GM23338 (cell line): ENCODE data around the gene OR10P1. TPM values are rescaled to one million over a fixed set of nuclear protein-coding genes. Genes with fewer than 3 reads are reported as not detected.

Source experiments
- ATAC-seq: fragments of 200-7000 bp; cut with Tn5 transposase; 3 replicates; pipeline ENCODE4 v1.9.1; 2020
- DNase-seq: peaks from one replicate; pipeline ENCODE4 v3.0.0-alpha.2; 2015; ENCODE audit warnings: low spot score
- H2AFZ ChIP-seq: fragments of 200-600 bp; sonication (generic); 2 replicates; pipeline ENCODE4 v1.8.0; 2016; ENCODE audit warnings: antibody characterized with exemption, mild to moderate bottlenecking, moderate library complexity
- H3F3A ChIP-seq: fragments of 200-600 bp; sonication (generic); replicated peaks from 2 replicates; pipeline ENCODE4 v1.8.0; 2017; ENCODE audit warnings: antibody characterized with exemption, mixed run types, low read depth
- H3K27ac ChIP-seq: fragments of 200-600 bp; sonication (generic); 2 replicates; pipeline ENCODE4 v1.6.1; 2016; ENCODE audit warnings: low read depth
- H3K27me3 ChIP-seq: fragments of 200-600 bp; sonication (generic); 2 replicates; pipeline ENCODE4 v1.8.0; 2016; ENCODE audit warnings: mild to moderate bottlenecking, mixed run types, moderate library complexity; ENCODE audit not compliant: insufficient read depth
- H3K36me3 ChIP-seq: fragments of 200-600 bp; sonication (generic); 2 replicates; pipeline ENCODE4 v1.8.0; 2016; ENCODE audit warnings: mild to moderate bottlenecking; ENCODE audit not compliant: insufficient read depth
- H3K4me1 ChIP-seq: fragments of 200-600 bp; sonication (generic); 2 replicates; pipeline ENCODE4 v1.8.0; 2016; ENCODE audit warnings: mild to moderate bottlenecking, moderate library complexity; ENCODE audit not compliant: insufficient read depth
- H3K4me2 ChIP-seq: fragments of 200-600 bp; sonication (generic); 2 replicates; pipeline ENCODE4 v1.7.1; 2017; ENCODE audit warnings: mixed run types
- H3K4me3 ChIP-seq: fragments of 200-600 bp; sonication (generic); 2 replicates; pipeline ENCODE4 v1.6.1; 2016; ENCODE audit warnings: mixed run types
- H3K79me2 ChIP-seq: fragments of 200-600 bp; sonication (generic); replicated peaks from 2 replicates; pipeline ENCODE4 v1.8.0; 2017; ENCODE audit warnings: mild to moderate bottlenecking; ENCODE audit not compliant: insufficient read depth
- H3K9me2 ChIP-seq: fragments of 200-600 bp; sonication (generic); 2 replicates; pipeline ENCODE4 v1.8.0; 2017; ENCODE audit not compliant: insufficient read depth
- H4K20me1 ChIP-seq: fragments of 200-600 bp; sonication (generic); replicated peaks from 2 replicates; pipeline ENCODE4 v1.8.0; 2017; ENCODE audit warnings: mild to moderate bottlenecking; ENCODE audit not compliant: insufficient read depth
- H3K27ac Mint-ChIP-seq: 2 replicates; pipeline ENCODE4 v1.8.0; 2020; ENCODE audit warnings: inconsistent platforms, mild to moderate bottlenecking, moderate library complexity, mixed read lengths
- H3K27me3 Mint-ChIP-seq: 3 replicates; pipeline ENCODE4 v1.8.0; 2022; ENCODE audit warnings: low read depth, mild to moderate bottlenecking, moderate library complexity, mixed read lengths, inconsistent platforms; ENCODE audit not compliant: insufficient read depth, poor library complexity
- H3K36me3 Mint-ChIP-seq: 3 replicates; pipeline ENCODE4 v1.8.0; 2021; ENCODE audit warnings: low read depth, mild to moderate bottlenecking, inconsistent platforms, moderate library complexity, mixed read lengths
- H3K4me1 Mint-ChIP-seq: 3 replicates; pipeline ENCODE4 v1.8.0; 2020; ENCODE audit warnings: mild to moderate bottlenecking, inconsistent platforms, mixed read lengths
- H3K4me3 Mint-ChIP-seq: 3 replicates; pipeline ENCODE4 v1.8.0; 2021; ENCODE audit warnings: moderate library complexity, mild to moderate bottlenecking, inconsistent platforms, mixed read lengths
- H3K9me3 Mint-ChIP-seq: 3 replicates; pipeline ENCODE4 v1.8.0; 2020; ENCODE audit warnings: moderate library complexity, mild to moderate bottlenecking, inconsistent platforms, mixed read lengths
- EZH2phosphoT487 ChIP-seq: fragments of 200-600 bp; sonication (generic); IDR thresholded peaks from one replicate; pipeline ENCODE4 v1.8.1; 2018; ENCODE audit warnings: antibody characterized with exemption; ENCODE audit not compliant: unreplicated experiment
- POLR2AphosphoS5 ChIP-seq: IDR thresholded peaks from 2 replicates; pipeline ENCODE4 v1.6.1; 2016; ENCODE audit warnings: antibody characterized with exemption, low read depth
- ZNF114 ChIP-seq: fragments of 250-450 bp; sonication (Bioruptor Pico); IDR thresholded peaks from 2 replicates; pipeline ENCODE4 v1.5.0; 2020; ENCODE audit warnings: mild to moderate bottlenecking, moderate library complexity
- ZNF331 ChIP-seq: fragments of 250-450 bp; sonication (Bioruptor Pico); IDR thresholded peaks from 2 replicates; pipeline ENCODE4 v1.5.0; 2020; ENCODE audit warnings: low read depth, mild to moderate bottlenecking, moderate library complexity
- polyA plus RNA-seq: library from polyadenylated mRNA; unstranded; fragments of >200 nt; fragmentation: Nextera tagmentation; extraction: Ambion mirVana; gene quantifications from 2 replicates; pipeline ENCODE4 v1.2.1, GENCODE V29; 2016
- total RNA-seq: library from RNA; depleted of rRNA; stranded (reverse); fragments of >200 nt; shearing (Covaris generic); gene quantifications from 2 replicates; pipeline ENCODE4 v1.2.3, GENCODE V29; 2014
- TF ChIP-seq, protein P1 (sequence below): IDR thresholded peaks from one replicate; pipeline ENCODE4 v1.6.1; 2018; ENCODE audit warnings: antibody characterized with exemption; ENCODE audit not compliant: unreplicated experiment
- TF ChIP-seq, protein P2 (sequence below), 2 experiments: fragments of 200-600 bp in 1 of 2; sonication (generic) in 1 of 2; conservative IDR thresholded peaks; 2 replicates each; pipeline versions ENCODE4 v1.5.1 to v1.6.1; 2016 to 2017; ENCODE audit warnings: antibody characterized with exemption in 2 of 2, low read depth in 2 of 2, mild to moderate bottlenecking in 2 of 2, moderate library complexity in 1 of 2
- TF ChIP-seq, protein P3 (sequence below): fragments of 250-450 bp; sonication (Bioruptor Pico); IDR thresholded peaks from 2 replicates; pipeline ENCODE4 v1.5.0; 2020; ENCODE audit warnings: mild to moderate bottlenecking, moderate library complexity

The OR10P1 gene
- total and polyA plus RNA-seq, 2 experiments from 2014 or later = not detected

DNA sequence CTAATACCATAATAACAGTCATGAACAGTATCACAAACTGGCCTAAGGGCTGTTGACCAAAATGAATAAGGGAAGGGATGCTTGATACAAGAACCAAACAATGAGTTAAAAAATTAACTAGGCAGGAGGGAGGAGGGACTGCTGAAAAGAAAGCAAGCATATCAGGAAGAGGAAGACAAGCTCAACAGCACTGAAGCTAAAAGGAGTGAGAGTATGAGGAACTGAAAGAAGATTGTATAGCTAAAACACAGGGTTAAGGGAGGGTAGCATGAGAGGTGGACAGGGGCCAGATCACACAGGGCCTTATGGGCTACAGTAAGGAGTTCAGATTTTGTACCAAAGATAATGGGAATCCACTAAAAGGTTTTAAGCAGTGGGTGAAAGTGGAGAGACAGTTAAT lies 36.9 kb downstream of the OR10P1 start:
- Histone ChIP-seq H3K27me3 (no peaks in the 10 kb centered on the region), H4K20me1 (no peaks in the 10 kb centered on the region), H3K79me2 (no peaks in the 10 kb centered on the region), H3F3A (no peaks in the 10 kb centered on the region), H3K4me3 (no peak overlapping the region), H2AFZ (no peak overlapping the region), H3K4me2 (no peak overlapping the region), H3K27ac (no peak overlapping the region), H3K4me1 (no peaks in the 10 kb centered on the region), H3K9me2 (no peaks in the 10 kb centered on the region), H3K36me3 (no peaks in the 10 kb centered on the region)
- Mint-ChIP-seq H3K27me3 (peaks cover 2% of the 10 kb centered on the region), H3K4me3 (no peak overlapping the region), H3K9me3 (no peaks in the 10 kb centered on the region), H3K27ac (no peak overlapping the region), H3K36me3 (no peaks in the 10 kb centered on the region), H3K4me1 (no peaks in the 10 kb centered on the region)
- no peak for ATAC-seq
- TF ChIP-seq ZNF331 (CRISPR knock-in tag) (no peak), POLR2AphosphoS5 (no peak), ZNF114 (CRISPR knock-in tag) (no peak)
- TF ChIP-seq, protein P1, sequence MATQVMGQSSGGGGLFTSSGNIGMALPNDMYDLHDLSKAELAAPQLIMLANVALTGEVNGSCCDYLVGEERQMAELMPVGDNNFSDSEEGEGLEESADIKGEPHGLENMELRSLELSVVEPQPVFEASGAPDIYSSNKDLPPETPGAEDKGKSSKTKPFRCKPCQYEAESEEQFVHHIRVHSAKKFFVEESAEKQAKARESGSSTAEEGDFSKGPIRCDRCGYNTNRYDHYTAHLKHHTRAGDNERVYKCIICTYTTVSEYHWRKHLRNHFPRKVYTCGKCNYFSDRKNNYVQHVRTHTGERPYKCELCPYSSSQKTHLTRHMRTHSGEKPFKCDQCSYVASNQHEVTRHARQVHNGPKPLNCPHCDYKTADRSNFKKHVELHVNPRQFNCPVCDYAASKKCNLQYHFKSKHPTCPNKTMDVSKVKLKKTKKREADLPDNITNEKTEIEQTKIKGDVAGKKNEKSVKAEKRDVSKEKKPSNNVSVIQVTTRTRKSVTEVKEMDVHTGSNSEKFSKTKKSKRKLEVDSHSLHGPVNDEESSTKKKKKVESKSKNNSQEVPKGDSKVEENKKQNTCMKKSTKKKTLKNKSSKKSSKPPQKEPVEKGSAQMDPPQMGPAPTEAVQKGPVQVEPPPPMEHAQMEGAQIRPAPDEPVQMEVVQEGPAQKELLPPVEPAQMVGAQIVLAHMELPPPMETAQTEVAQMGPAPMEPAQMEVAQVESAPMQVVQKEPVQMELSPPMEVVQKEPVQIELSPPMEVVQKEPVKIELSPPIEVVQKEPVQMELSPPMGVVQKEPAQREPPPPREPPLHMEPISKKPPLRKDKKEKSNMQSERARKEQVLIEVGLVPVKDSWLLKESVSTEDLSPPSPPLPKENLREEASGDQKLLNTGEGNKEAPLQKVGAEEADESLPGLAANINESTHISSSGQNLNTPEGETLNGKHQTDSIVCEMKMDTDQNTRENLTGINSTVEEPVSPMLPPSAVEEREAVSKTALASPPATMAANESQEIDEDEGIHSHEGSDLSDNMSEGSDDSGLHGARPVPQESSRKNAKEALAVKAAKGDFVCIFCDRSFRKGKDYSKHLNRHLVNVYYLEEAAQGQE = no peak
- TF ChIP-seq, protein P2, sequence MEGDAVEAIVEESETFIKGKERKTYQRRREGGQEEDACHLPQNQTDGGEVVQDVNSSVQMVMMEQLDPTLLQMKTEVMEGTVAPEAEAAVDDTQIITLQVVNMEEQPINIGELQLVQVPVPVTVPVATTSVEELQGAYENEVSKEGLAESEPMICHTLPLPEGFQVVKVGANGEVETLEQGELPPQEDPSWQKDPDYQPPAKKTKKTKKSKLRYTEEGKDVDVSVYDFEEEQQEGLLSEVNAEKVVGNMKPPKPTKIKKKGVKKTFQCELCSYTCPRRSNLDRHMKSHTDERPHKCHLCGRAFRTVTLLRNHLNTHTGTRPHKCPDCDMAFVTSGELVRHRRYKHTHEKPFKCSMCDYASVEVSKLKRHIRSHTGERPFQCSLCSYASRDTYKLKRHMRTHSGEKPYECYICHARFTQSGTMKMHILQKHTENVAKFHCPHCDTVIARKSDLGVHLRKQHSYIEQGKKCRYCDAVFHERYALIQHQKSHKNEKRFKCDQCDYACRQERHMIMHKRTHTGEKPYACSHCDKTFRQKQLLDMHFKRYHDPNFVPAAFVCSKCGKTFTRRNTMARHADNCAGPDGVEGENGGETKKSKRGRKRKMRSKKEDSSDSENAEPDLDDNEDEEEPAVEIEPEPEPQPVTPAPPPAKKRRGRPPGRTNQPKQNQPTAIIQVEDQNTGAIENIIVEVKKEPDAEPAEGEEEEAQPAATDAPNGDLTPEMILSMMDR (conservative IDR thresholded peaks at IDR 0.05; ENCODE audit: low read depth in 2 of 2) = no peak
- DNase-seq = no peak

DNA sequence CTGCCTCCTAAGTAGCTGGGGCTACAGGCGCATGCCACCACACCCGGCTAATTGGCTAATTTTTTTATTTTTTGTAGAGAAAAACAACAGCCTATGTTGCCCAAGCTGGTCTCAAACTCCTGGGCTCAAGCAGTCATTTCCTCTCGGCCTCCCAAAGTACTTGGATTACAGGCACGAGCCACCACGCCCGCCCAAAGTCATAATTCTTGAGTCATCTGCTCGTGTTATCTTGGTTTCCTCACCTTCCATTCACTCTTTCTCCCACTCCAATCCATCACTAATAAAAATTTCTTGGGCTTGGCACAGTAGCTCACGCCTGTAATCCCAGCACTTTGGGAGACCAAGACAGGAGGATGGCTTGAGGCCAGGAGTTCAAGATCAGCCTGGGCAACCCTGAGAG lies 39.0 kb downstream of the OR10P1 start:
- no peak overlapping the region for H3K4me3 Mint-ChIP-seq
- H3K27ac Mint-ChIP-seq = no peak overlapping the region
- Histone ChIP-seq H3K79me2 (no peaks in the 10 kb centered on the region), H3K27ac (no peak overlapping the region), H3K4me2 (no peak overlapping the region), H3K36me3 (no peaks in the 10 kb centered on the region), H3K4me3 (no peak overlapping the region), H2AFZ (no peak overlapping the region), H3F3A (no peaks in the 10 kb centered on the region), H3K4me1 (no peaks in the 10 kb centered on the region), H3K27me3 (no peaks in the 10 kb centered on the region), H4K20me1 (no peaks in the 10 kb centered on the region), H3K9me2 (no peaks in the 10 kb centered on the region)
- H3K4me1 Mint-ChIP-seq = no peaks in the 10 kb centered on the region; the same call in 2 of the 3 replicates
- no peak for ATAC-seq
- no peaks in the 10 kb centered on the region for H3K9me3 Mint-ChIP-seq
- H3K36me3 Mint-ChIP-seq = no peaks in the 10 kb centered on the region
- H3K27me3 Mint-ChIP-seq = peaks cover 2% of the 10 kb centered on the region
- no peak for DNase-seq
- TF ChIP-seq, protein P3, sequence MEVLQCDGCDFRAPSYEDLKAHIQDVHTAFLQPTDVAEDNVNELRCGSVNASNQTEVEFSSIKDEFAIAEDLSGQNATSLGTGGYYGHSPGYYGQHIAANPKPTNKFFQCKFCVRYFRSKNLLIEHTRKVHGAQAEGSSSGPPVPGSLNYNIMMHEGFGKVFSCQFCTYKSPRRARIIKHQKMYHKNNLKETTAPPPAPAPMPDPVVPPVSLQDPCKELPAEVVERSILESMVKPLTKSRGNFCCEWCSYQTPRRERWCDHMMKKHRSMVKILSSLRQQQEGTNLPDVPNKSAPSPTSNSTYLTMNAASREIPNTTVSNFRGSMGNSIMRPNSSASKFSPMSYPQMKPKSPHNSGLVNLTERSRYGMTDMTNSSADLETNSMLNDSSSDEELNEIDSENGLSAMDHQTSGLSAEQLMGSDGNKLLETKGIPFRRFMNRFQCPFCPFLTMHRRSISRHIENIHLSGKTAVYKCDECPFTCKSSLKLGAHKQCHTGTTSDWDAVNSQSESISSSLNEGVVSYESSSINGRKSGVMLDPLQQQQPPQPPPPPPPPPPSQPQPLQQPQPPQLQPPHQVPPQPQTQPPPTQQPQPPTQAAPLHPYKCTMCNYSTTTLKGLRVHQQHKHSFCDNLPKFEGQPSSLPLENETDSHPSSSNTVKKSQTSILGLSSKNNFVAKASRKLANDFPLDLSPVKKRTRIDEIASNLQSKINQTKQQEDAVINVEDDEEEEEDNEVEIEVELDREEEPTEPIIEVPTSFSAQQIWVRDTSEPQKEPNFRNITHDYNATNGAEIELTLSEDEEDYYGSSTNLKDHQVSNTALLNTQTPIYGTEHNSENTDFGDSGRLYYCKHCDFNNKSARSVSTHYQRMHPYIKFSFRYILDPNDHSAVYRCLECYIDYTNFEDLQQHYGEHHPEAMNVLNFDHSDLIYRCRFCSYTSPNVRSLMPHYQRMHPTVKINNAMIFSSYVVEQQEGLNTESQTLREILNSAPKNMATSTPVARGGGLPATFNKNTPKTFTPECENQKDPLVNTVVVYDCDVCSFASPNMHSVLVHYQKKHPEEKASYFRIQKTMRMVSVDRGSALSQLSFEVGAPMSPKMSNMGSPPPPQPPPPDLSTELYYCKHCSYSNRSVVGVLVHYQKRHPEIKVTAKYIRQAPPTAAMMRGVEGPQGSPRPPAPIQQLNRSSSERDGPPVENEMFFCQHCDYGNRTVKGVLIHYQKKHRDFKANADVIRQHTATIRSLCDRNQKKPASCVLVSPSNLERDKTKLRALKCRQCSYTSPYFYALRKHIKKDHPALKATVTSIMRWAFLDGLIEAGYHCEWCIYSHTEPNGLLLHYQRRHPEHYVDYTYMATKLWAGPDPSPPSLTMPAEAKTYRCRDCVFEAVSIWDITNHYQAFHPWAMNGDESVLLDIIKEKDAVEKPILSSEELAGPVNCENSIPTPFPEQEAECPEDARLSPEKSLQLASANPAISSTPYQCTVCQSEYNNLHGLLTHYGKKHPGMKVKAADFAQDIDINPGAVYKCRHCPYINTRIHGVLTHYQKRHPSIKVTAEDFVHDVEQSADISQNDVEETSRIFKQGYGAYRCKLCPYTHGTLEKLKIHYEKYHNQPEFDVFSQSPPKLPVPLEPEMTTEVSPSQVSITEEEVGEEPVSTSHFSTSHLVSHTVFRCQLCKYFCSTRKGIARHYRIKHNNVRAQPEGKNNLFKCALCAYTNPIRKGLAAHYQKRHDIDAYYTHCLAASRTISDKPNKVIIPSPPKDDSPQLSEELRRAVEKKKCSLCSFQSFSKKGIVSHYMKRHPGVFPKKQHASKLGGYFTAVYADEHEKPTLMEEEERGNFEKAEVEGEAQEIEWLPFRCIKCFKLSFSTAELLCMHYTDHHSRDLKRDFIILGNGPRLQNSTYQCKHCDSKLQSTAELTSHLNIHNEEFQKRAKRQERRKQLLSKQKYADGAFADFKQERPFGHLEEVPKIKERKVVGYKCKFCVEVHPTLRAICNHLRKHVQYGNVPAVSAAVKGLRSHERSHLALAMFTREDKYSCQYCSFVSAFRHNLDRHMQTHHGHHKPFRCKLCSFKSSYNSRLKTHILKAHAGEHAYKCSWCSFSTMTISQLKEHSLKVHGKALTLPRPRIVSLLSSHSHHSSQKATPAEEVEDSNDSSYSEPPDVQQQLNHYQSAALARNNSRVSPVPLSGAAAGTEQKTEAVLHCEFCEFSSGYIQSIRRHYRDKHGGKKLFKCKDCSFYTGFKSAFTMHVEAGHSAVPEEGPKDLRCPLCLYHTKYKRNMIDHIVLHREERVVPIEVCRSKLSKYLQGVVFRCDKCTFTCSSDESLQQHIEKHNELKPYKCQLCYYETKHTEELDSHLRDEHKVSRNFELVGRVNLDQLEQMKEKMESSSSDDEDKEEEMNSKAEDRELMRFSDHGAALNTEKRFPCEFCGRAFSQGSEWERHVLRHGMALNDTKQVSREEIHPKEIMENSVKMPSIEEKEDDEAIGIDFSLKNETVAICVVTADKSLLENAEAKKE (CRISPR knock-in tag) = no peak
- TF ChIP-seq ZNF114 (CRISPR knock-in tag) (no peak), ZNF331 (CRISPR knock-in tag) (no peak), EZH2phosphoT487 (no peak)
